GM23248 (cell line): ENCODE results near the gene CTCF.

Experiments
- EZH2 ChIP-seq: fragments of 200-600 bp; sonication (generic); IDR thresholded peaks from 2 replicates; pipeline ENCODE4 v1.6.1; 2018; ENCODE audit warnings: antibody characterized with exemption, mild to moderate bottlenecking; ENCODE audit not compliant: insufficient read depth, poor library complexity, severe bottlenecking
- EZH2phosphoT487 ChIP-seq: fragments of 200-600 bp; sonication (generic); IDR thresholded peaks from 2 replicates; pipeline ENCODE4 v1.6.1; 2018; ENCODE audit warnings: antibody characterized with exemption, moderate library complexity, mild to moderate bottlenecking, low read depth; ENCODE audit not compliant: insufficient read depth

DNA sequence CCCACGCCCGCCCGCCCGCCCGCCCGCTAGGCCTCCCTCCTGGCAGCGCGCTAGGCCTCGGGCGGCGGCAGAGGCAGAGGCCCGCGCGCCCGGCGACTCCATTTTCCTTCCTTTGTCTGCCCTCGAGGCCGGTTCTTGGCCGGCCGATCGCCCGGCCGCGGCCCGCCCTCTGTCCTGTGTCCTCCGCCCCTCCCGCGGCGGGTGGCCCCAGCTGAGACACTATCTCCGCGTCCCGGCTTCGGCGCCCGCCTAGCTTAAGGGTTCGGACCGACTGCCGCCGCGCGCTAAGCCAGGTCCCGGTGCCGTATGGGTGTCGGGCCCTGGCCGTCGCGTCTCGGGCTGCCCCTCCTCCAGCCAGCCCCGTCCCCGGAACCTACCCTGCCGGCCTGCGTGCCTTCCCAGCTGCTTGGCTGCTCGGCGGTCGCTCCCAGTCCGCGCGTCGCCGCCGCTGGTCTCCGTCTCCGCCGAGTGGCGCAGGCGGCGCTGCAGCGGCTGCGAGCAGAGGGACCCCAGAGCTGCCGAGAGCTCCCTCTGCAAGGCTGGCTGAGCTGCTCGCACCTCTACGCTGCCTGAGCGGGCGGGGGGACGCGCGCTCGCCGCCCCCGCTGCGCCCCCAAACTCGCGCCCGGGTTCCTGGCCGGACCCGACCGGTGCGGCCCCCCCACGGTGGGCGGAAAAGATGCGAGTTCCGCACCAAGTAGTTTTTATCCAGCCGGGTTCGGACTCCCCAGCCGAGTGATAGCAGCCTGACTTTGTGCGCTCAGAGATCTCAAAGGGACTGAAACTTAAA, 787 bp downstream of the CTCF start:
- no peak for TF ChIP-seq EZH2
- no peak for TF ChIP-seq EZH2phosphoT487
